NCI-H2196 (cell line): Measurements from ENCODE around the gene BTNL2.
"Not testable (repeated sequence)": the region's sequence is repeated elsewhere in the genome, so short reads cannot be mapped to it uniquely, and the experiment has no call there.

ENCODE experiments used
- DNase-seq: peaks from one replicate; lab custom pipeline; 2025; ENCODE audit not compliant: unreplicated experiment; lab: John Stamatoyannopoulos, UW

The BTNL2 gene

DNA sequence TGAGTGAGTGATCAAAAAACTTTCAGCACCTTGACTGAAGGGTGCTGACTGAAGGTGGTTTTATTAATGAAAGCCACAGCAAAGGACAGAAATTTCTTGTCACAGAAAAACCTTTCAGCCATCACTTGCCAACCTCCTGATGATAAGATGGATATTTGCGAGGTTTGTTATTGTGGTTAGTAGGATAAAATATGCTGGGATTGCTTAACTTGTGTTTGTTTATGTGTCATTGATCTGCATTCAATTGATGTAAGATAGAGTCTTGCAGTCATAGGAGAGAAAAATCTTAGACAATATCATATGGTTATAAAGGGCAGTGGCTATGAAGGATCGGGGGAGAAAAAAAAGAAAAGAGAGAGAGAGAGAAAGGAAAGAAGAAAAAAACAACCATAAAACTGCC, 36.5 kb downstream of the BTNL2 start:
- DNase-seq = no peak

DNA sequence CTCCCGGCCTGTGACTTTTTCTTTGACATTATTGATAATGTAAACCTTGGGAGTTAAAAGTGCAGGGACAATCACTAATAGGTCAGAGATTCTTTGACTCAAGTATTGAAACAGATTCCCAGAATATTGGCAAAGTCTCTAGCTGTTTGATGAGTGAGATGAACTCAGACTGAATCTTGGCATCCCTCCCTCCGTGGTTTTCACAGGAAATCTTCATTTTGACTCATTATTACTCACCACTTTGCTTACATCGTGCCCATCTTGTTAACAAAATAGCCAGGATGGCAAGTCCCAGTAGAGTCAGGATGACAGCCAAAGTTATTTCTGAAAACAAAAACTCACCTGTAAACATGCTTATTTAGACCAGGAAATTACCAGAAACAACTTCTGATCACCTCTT, 37.3 kb downstream of the BTNL2 start:
- no peak for DNase-seq

DNA sequence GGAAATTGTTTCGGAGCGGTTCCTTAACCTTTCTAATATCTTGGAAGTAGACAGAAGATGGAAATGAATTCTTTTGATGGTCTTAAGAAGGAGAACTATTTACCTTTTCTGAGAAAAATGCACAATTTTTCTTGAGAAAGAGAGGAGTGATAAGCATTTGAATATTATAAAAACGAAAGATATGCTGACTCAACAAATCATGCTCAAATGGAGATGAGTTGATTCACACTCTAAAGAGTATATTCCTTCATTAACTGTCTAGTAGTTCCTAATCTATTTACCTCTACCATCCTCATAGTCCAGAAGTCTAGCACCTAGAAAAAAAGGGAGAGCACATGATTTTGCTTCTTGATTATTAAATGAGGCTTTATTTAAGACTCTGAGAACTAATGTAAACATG, 39.3 kb downstream of the BTNL2 start:
- DNase-seq = no peak

GRCh38 chr6:32359225-32359624, 47.8 kb downstream of the BTNL2 start:
- not testable (repeated sequence) for DNase-seq

- DNase-seq = not testable (repeated sequence)
Observed at GRCh38 chr6:32358548-32358947, 48.4 kb downstream of the BTNL2 start.

- DNase-seq = no peak
Observed at GRCh38 chr6:32355018-32355417, 52.0 kb downstream of the BTNL2 start.

- no peak for DNase-seq
Observed at GRCh38 chr6:32353348-32353747, 53.6 kb downstream of the BTNL2 start.
